HCT116 (cell line): ENCODE results near the gene ERCC6. TPM values are rescaled to one million over a fixed set of nuclear protein-coding genes. Genes with fewer than 3 reads are reported as not detected.

Experiments used
- ATAC-seq: fragments of 200-7000 bp; cut with Tn5 transposase; 2 replicates; pipeline ENCODE4 v1.9.1; 2020; ENCODE audit warnings: mild to moderate bottlenecking, moderate library complexity
- BruUV-seq: library from RNA; stranded (reverse); fragments of 400-500 nt; replicated peaks from 2 replicates; lab custom pipeline; 2021; lab: Mats Ljungman, UMichigan
- CTCF ChIA-PET: fragments of 300-600 bp; sonication (Branson Sonifier 250); formaldehyde crosslinking; loops from one replicate; lab custom pipeline; 2021; ENCODE audit warnings: antibody characterized with exemption; lab: Charles Lee
- POLR2A ChIA-PET: fragments of 300-600, 350-600 bp; sonication (Branson Sonifier 250); formaldehyde crosslinking; loops from one replicate; lab custom pipeline; 2021; ENCODE audit warnings: antibody characterized with exemption; lab: Charles Lee
- RAD21 ChIA-PET, 2 experiments: fragments of 300-600 bp; sonication (Branson Sonifier 250); formaldehyde crosslinking; loops; one replicate each; lab custom pipeline; 2023; ENCODE audit warnings: low total read pairs in 2 of 2; ENCODE audit not compliant: uncharacterized antibody in 2 of 2, unreplicated experiment in 2 of 2, low non-redundant PET in 1 of 2; lab: Charles Lee
- DNase-seq: peaks from one replicate; pipeline ENCODE4 v3.0.0-alpha.2; 2010; ENCODE audit warnings: low read depth, low spot score
- H2AFZ ChIP-seq: fragments of 200-600 bp; shearing (Covaris generic), sonication (generic); 2 replicates; pipeline ENCODE4 v1.6.1; 2017; ENCODE audit warnings: low read depth, mixed run types, mixed read lengths, antibody characterized with exemption, low read length; ENCODE audit not compliant: poor library complexity, severe bottlenecking
- H3K27ac ChIP-seq: 2 replicates; pipeline ENCODE4 v1.5.1; 2012; ENCODE audit warnings: low read depth, low read length
- H3K27me3 ChIP-seq: fragments of 200-600 bp; sonication (generic); 2 replicates; pipeline ENCODE4 v1.6.1; 2016; ENCODE audit warnings: mixed run types, low read length, mixed read lengths; ENCODE audit not compliant: insufficient read depth
- H3K36me3 ChIP-seq, 2 experiments: fragments of 200-500 bp in 1 of 2; fragments of 200-600 bp in 1 of 2; sonication (Bioruptor generic) in 1 of 2; sonication (generic) in 1 of 2; 2 replicates each; pipeline versions ENCODE4 v1.5.1 to v1.6.1; 2014 to 2016; ENCODE audit warnings: low read length in 2 of 2, inconsistent platforms in 1 of 2, mixed read lengths in 1 of 2, mixed run types in 1 of 2; ENCODE audit not compliant: insufficient read depth in 2 of 2, control insufficient read depth in 1 of 2
- H3K4me1 ChIP-seq, 2 experiments: fragments of 200-600 bp in 1 of 2; sonication (generic) in 1 of 2; 2 replicates each; pipeline versions ENCODE4 v1.5.1 to v1.6.1; 2012 to 2017; ENCODE audit warnings: low read length in 2 of 2, inconsistent platforms in 1 of 2, mild to moderate bottlenecking in 1 of 2, mixed read lengths in 1 of 2, mixed run types in 1 of 2, moderate library complexity in 1 of 2; ENCODE audit not compliant: insufficient read depth in 2 of 2, control insufficient read depth in 1 of 2
- H3K4me2 ChIP-seq: fragments of 200-600 bp; sonication (generic); 2 replicates; pipeline ENCODE4 v1.6.1; 2017; ENCODE audit warnings: mixed run types, low read length, mixed read lengths
- H3K4me3 ChIP-seq, 2 experiments: fragments of 200-600 bp in 1 of 2; sonication (generic) in 1 of 2; replicated peaks in 1 of 2; 2 replicates each; pipeline ENCODE4 v1.5.1; 2011 to 2016; ENCODE audit warnings: low read length in 2 of 2, control low read depth in 1 of 2, low read depth in 1 of 2, mild to moderate bottlenecking in 1 of 2, mixed read lengths in 1 of 2, mixed run types in 1 of 2
- H3K79me2 ChIP-seq: fragments of 200-600 bp; sonication (generic); 2 replicates; pipeline ENCODE4 v1.6.1; 2017; ENCODE audit warnings: mild to moderate bottlenecking, mixed run types, low read length, moderate library complexity, mixed read lengths; ENCODE audit not compliant: insufficient read depth
- H3K9ac ChIP-seq: fragments of 200-600 bp; sonication (generic); 2 replicates; pipeline ENCODE4 v1.6.1; 2016; ENCODE audit warnings: low read length, mixed read lengths
- H3K9me2 ChIP-seq: fragments of 200-600 bp; sonication (generic), shearing (Covaris generic); 2 replicates; pipeline ENCODE4 v1.6.1; 2017; ENCODE audit warnings: mixed run types, mild to moderate bottlenecking, moderate library complexity; ENCODE audit not compliant: insufficient read depth
- H3K9me3 ChIP-seq, 2 experiments: fragments of 200-500 bp in 1 of 2; fragments of 200-600 bp in 1 of 2; sonication (Bioruptor generic) in 1 of 2; sonication (generic) in 1 of 2; 2 replicates each; pipeline ENCODE4 v1.6.1; 2014 to 2017; ENCODE audit warnings: low read length in 2 of 2, mixed read lengths in 2 of 2, inconsistent platforms in 1 of 2, low read depth in 1 of 2, mild to moderate bottlenecking in 1 of 2, mixed run types in 1 of 2, moderate library complexity in 1 of 2; ENCODE audit not compliant: control insufficient read depth in 1 of 2, insufficient read depth in 1 of 2
- H4K20me1 ChIP-seq: fragments of 200-600 bp; sonication (generic), shearing (Covaris generic); 2 replicates; pipeline ENCODE4 v1.6.1; 2017; ENCODE audit warnings: mixed run types, mild to moderate bottlenecking, moderate library complexity; ENCODE audit not compliant: insufficient read depth
- CEBPB ChIP-seq: IDR thresholded peaks from 2 replicates; pipeline ENCODE4 v1.6.1; 2012; ENCODE audit warnings: low read depth
- POLR2A ChIP-seq: IDR thresholded peaks from 2 replicates; pipeline ENCODE4 v1.7.0; 2011; ENCODE audit warnings: borderline replicate concordance; ENCODE audit not compliant: insufficient read depth, insufficient read length; ENCODE audit errors: extremely low read depth
- REST ChIP-seq: IDR thresholded peaks from 2 replicates; pipeline ENCODE4 v1.6.1; 2012; ENCODE audit warnings: low read depth
- SRF ChIP-seq: IDR thresholded peaks from 2 replicates; pipeline ENCODE4 v1.6.1; 2012; ENCODE audit warnings: low read depth
- TCF7L2 ChIP-seq: IDR thresholded peaks from 2 replicates; pipeline ENCODE4 v1.7.0; 2011; ENCODE audit warnings: borderline replicate concordance, inconsistent platforms; ENCODE audit not compliant: insufficient read depth, insufficient read length; ENCODE audit errors: extremely low read depth
- YY1 ChIP-seq: IDR thresholded peaks from 2 replicates; pipeline ENCODE4 v1.6.1; 2011; ENCODE audit warnings: low read length, low read depth, moderate library complexity, mild to moderate bottlenecking; ENCODE audit not compliant: insufficient replicate concordance; ENCODE audit errors: extremely low read depth
- ZNF274 ChIP-seq: fragments of 200-500 bp; sonication (Bioruptor generic); IDR thresholded peaks from 2 replicates; pipeline ENCODE4 v1.6.1; 2014; ENCODE audit warnings: mild to moderate bottlenecking, low read depth, low read length, inconsistent platforms
- intact Hi-C: fragments of 100-400 bp; cut with micrococcal nuclease; formaldehyde crosslinking; loops from 2 replicates; pipeline ENCODE4 v1.10.0; 2022
- total RNA-seq: library from RNA; stranded (reverse); gene quantifications from one replicate; pipeline ENCODE4 v1.2.1, GENCODE V29; 2021; ENCODE audit not compliant: unreplicated experiment

ERCC6 gene
- total RNA-seq, 1 experiment from 2014 or later, result 16.4 TPM

DNA sequence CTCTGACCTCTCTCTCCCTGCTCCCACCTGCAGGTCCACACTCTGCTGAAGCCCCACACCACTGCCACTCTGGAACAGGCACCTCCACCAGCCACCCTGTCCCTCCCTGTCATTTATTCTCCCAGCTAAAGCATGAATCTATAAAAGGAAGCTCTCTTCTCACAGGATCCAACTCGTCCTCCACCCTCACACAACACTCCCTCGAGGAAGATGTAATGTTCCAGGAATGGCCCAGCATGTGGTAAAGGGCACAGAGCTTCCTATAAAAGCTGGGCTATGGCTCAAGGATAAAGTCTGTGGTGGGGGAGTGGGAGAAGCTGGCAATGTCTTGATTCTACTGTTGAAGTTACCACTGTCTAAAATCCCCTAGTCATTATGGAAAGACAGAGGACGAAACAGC is 67.4 kb downstream of the ERCC6 start:
- no peaks in the 10 kb centered on the region for H3K27me3 ChIP-seq
- no peak overlapping the region for H3K27ac ChIP-seq
- no peak overlapping the region for H3K4me3 ChIP-seq
- H3K36me3 ChIP-seq, result peaks cover 5 to 6% of the 10 kb centered on the region in 2 experiments; a peak in 2 of 4 replicates
- H2AFZ ChIP-seq, result no peak overlapping the region
- no peaks in the 10 kb centered on the region for H3K79me2 ChIP-seq
- ChIA-PET POLR2A (no interaction called here), CTCF (no interaction called here), RAD21 (no interaction called here)
- no peaks in the 10 kb centered on the region for H3K4me1 ChIP-seq
- no peaks in the 10 kb centered on the region for H4K20me1 ChIP-seq
- H3K4me2 ChIP-seq, result no peak overlapping the region
- H3K9me3 ChIP-seq, result no peaks in the 10 kb centered on the region
- ATAC-seq, result no peak
- no peak overlapping the region for H3K9ac ChIP-seq
- no TSS peak for BruUV-seq
- H3K9me2 ChIP-seq, result no peaks in the 10 kb centered on the region
- TF ChIP-seq CEBPB (no peak), REST (no peak), POLR2A (no peak), SRF (no peak), YY1 (no peak), TCF7L2 (no peak), ZNF274 (no peak)
- intact Hi-C loops, result no loop called here
- DNase-seq, result no peak
